ENCODE data around the gene ABI2.

GRCh38 chr2:203310688-203311436, 17.3 kb upstream of the ABI2 start:
- TF ChIP-seq CTCF (IDR thresholded peaks at IDR 0.05; ENCODE audit: low read length): no peak
- no peak for TF ChIP-seq EZH2 (IDR thresholded peaks at IDR 0.05; ENCODE audit: borderline replicate concordance, low read length)

Data from OCI-LY1 (cell line).